ENCODE results near the gene SUFU.
A peak's percentile ranks its signal among the peaks of the same experiment; 100 is the strongest.

SUFU gene

GRCh38 chr10:102535481-102536147 lies 31.8 kb downstream of the SUFU start:
- no peak for DNase-seq (ENCODE audit: low spot score)
- TF ChIP-seq CTCF (IDR thresholded peaks at IDR 0.05; ENCODE audit: extremely low read depth, missing control alignments), result no peak

- TF ChIP-seq CTCF (IDR thresholded peaks at IDR 0.05; ENCODE audit: extremely low read depth, missing control alignments), result no peak
- DNase-seq (ENCODE audit: low spot score), result no peak
Observed at GRCh38 chr10:102537367-102537766, 33.6 kb downstream of the SUFU start.

- TF ChIP-seq CTCF (IDR thresholded peaks at IDR 0.05; ENCODE audit: extremely low read depth, missing control alignments), result no peak
- no peak for DNase-seq (ENCODE audit: low spot score)
Observed at GRCh38 chr10:102537948-102538347, 34.2 kb downstream of the SUFU start.

GRCh38 chr10:102538811-102539210 lies 35.0 kb downstream of the SUFU start:
- no peak for DNase-seq (ENCODE audit: low spot score)
- TF ChIP-seq CTCF (IDR thresholded peaks at IDR 0.05; ENCODE audit: extremely low read depth, missing control alignments), result no peak

GRCh38 chr10:102540023-102540422 lies 36.3 kb downstream of the SUFU start:
- TF ChIP-seq CTCF (IDR thresholded peaks at IDR 0.05; ENCODE audit: extremely low read depth, missing control alignments), result no peak
- DNase-seq (ENCODE audit: low spot score), result peak; percentile 35

GRCh38 chr10:102542800-102543418 lies 39.1 kb downstream of the SUFU start:
- no peak for TF ChIP-seq CTCF (IDR thresholded peaks at IDR 0.05; ENCODE audit: extremely low read depth, missing control alignments)
- no peak for DNase-seq (ENCODE audit: low spot score)

- no peak for TF ChIP-seq CTCF (IDR thresholded peaks at IDR 0.05; ENCODE audit: extremely low read depth, missing control alignments)
- no peak for DNase-seq (ENCODE audit: low spot score)
Observed at GRCh38 chr10:102545265-102545871, 41.6 kb downstream of the SUFU start.
